ENCODE results near the gene JPH3.

The JPH3 gene

GRCh38 chr16:87601401-87601981 lies 817 bp upstream of the JPH3 start:
- no peak for DNase-seq (ENCODE audit: low read depth)

DNA sequence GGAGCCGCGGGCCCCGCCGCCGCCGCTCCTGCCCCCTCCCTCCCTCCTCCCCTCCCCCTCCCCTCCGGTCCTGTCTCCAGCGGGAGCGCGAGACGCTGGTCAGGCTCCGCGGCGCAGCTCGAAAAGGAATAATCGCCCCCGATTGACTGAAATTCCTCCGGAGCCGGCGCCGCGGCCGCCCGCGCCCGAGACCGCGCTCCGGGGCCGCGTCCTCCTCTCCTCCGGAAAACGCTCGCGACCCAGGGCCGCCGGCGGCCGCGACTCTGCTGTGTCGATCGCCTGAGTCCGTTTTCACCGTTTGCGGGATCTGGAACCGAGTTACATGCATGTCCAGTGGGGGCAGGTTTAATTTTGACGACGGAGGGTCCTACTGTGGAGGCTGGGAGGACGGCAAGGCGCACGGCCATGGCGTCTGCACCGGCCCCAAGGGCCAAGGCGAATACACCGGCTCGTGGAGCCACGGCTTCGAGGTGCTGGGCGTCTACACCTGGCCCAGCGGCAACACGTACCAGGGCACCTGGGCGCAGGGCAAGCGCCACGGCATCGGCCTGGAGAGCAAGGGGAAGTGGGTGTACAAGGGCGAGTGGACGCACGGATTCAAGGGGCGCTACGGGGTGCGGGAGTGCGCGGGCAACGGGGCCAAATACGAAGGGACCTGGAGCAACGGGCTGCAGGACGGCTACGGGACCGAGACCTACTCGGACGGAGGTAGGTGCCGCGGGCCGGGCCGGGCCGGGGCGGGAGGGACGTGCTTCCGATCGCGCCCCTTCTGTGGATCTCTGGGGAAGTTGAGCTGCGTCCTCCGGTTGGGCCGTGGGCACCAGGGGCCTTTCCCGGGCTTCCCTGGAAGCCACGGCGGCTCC lies 744 bp downstream of the JPH3 start:
- no peak for DNase-seq (ENCODE audit: low read depth)

GRCh38 chr16:87603684-87604633 lies 1.7 kb downstream of the JPH3 start:
- DNase-seq (ENCODE audit: low read depth), result no peak

- DNase-seq (ENCODE audit: low read depth), result no peak
Observed at GRCh38 chr16:87604634-87605111, 2.4 kb downstream of the JPH3 start.

GRCh38 chr16:87607223-87607622 lies 4.9 kb downstream of the JPH3 start:
- no peak for DNase-seq (ENCODE audit: low read depth)

DNA sequence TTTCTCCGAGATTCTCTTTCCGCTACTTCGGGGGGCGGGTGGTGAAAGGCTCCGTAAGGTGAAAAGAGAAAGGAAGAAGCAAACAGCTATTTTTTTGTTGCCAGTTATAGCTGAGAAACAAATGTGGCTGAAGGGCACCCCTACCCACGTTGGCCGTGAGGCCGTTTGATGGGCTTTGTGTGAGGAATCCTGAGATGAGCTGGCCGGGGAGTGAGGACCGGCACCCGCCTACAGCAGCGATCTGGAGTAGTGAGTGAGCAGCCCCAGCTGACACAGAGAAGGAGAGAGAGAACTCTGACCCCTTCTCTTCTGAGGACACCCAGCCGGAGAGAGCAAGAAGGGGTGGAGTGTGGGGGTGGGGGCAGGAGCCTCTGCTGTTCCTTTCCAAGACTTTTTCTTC lies 5.6 kb downstream of the JPH3 start:
- no peak for DNase-seq (ENCODE audit: low read depth)

DNA sequence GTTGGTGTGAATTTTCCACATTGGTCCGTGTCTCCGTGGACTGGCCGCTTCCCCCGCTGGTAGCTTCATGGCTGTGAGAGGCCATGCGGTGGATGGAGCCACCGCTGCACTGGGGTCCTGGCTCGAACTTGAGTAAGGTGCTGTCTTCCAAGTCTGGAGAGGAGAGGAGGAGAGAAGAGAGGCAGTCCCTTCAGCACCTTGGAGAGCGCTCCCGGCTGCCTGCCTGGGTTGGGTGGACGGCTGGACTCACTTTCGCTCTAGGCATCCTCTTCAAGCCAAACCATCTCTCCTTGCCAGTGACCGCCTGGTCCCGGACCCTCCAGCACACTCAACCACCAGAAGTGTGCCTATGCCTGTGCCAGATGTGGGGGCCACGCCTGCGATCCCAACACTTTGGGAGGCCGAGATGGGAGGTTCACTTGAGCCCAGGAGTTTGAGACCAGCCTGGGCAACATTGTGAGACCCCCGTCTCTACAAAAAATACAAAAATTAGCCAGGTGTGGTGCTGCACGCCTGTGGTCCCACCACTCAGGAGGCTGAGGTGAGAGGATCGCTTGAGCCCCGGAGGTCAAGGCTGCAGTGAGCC lies 6.2 kb downstream of the JPH3 start:
- DNase-seq (ENCODE audit: low read depth), result no peak

- no peak for DNase-seq (ENCODE audit: low read depth)
Observed at GRCh38 chr16:87610026-87610425, 7.7 kb downstream of the JPH3 start.

DNA sequence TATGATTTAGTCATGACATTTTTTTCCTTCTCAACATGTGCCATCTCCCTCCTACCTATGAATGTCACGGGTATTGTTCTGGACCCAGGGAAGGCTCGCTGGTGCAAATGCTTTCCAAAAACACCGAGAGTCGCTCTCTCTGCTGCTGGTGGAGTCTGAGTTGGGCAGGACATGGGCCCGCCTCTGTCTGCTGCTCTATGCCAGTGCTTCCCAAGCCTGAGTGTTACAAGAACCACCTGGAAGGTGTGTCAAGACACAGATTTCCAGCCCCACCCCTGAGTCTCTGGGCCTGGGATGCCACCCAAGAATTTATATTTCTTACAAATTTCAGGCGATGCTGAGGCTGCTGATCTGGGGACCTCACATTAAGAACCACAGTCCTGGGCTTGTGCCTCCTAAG lies 9.1 kb downstream of the JPH3 start:
- DNase-seq (ENCODE audit: low read depth), result no peak

- no peak for DNase-seq (ENCODE audit: low read depth)
Observed at GRCh38 chr16:87613961-87614360, 11.7 kb downstream of the JPH3 start.

GRCh38 chr16:87615621-87616041 lies 13.3 kb downstream of the JPH3 start:
- DNase-seq (ENCODE audit: low read depth), result no peak

GRCh38 chr16:87616556-87616955 lies 14.2 kb downstream of the JPH3 start:
- no peak for DNase-seq (ENCODE audit: low read depth)

DNA sequence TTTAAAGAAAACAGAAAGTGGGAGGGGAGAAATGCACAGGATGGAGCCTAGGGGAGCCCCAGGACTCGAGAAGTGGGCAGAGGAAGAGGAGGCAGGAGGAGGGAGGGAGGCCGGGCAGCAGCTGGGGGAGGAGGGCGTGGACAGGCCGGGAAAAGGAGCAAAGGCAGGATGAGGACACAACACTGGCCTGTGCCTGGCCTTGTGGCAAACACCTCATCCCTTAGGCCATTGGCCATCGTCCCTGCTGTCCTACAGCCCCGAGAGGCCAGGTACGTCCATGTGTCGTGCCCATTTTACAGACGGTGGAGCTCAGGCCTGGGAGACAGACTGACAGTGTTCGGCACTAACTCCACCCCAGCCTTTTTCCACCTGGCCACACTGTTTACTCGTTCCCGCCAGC lies 15.9 kb downstream of the JPH3 start:
- no peak for DNase-seq (ENCODE audit: low read depth)

GRCh38 chr16:87619360-87620200 lies 17.3 kb downstream of the JPH3 start:
- DNase-seq (ENCODE audit: low read depth), result no peak

- DNase-seq (ENCODE audit: low read depth), result no peak
Observed at GRCh38 chr16:87620201-87620495, 17.8 kb downstream of the JPH3 start.

GRCh38 chr16:87621550-87621829 lies 19.2 kb downstream of the JPH3 start:
- no peak for DNase-seq (ENCODE audit: low read depth)

DNA sequence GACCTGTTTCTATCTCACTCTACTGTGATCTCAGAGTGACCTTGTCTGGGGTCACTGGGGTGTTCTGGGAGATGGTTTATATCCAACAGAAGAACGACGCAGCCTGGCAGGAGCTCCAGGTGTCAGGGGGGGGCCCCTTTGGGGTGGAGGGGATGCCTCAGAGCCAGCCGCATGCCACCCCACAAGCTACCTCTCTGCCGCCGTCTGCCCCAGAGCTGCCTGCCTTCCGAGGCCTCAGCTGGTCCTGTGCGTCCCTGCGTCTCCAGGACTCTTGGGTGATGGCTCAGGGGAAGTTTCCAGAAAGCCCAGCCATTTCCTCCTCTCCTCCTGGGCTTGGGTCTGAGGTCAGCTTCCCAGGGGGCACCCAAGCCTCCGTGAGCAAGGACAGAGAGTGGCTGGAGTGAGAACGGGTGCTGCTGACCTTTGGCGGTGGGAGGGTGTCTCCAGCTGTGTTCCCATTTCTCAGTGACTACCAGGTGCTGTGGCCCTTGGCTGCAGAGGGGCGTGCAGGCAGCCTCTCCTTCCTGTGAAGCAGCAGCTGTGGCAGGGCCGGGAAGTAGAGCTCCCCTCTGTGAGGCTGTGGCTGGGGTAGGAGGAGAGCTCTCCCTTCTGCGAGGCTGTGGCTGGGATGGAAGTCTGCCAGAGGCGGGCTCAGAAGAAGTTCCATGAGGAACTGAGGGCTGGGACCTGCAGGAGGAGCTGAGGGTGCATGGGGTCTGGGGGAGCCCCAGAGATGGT lies 19.8 kb downstream of the JPH3 start:
- no peak for DNase-seq (ENCODE audit: low read depth)

DNA sequence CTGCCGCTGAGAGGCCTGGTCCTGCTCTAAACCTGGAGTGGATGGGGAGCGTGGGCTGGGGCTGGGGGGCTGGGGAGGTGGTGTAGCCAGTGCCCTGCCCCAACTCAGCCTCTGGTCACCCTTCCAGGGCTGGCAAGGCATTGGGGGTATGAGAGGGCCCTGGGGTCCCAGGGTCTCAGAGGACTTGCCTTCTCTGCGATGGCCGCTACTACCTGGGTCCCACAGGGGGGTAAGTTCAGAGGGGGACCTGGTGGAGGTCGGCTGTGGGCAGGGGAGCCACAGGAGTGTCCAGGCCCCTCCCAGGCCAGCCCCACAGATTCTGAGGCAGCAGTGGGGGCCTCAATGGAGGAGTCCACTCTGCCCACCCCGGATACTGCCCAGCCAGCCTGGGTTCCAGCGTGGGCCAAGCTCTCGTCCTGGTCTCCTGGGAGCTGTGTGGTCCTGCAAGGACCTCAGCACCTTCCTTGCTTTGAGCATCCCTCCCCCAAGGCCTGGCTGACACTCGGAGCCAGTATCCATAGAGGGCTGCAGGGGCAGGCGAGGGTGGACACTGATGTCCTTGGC lies 20.5 kb downstream of the JPH3 start:
- DNase-seq (ENCODE audit: low read depth), result no peak

DNA sequence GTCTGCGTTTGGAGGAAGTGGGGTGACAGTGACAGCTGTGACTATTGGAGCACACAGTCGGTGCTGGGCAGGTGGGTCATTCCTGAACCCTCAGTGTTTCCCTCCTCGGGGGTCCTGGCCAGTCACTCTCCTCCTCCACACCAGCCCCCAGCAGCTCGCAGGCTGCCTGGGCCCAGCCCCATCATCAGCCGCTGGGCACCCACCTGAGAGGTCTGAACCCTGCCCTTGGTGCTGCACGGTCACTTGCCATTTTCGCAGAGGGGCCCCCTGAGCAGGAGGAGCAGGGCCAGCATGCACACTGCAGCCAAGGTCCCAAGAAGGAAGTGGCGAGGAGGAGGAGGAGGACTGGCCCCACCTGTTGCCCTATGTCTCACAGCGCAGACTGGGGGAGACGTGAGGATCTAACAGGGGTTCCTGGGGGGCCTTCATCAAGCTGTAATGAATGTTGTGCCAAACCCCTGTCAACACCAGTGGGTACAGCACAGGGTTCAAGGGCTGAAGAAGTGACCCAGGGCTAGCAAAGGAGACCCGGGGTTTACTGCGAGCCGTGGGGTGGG lies 23.0 kb downstream of the JPH3 start:
- DNase-seq (ENCODE audit: low read depth), result no peak

GRCh38 chr16:87626401-87626800 lies 24.1 kb downstream of the JPH3 start:
- no peak for DNase-seq (ENCODE audit: low read depth)

Data from stimulated activated CD8-positive, alpha-beta memory T cell treated with anti-CD3 and anti-CD28 coated beads, Interleukin-12 subunit alpha, Interleukin-12 subunit beta, amount 100 ng/mL, for 1 hour (primary cell).